K562 (cell line): ENCODE measurements around the gene NCMAP. TPM values are rescaled to one million over a fixed set of nuclear protein-coding genes. Genes with fewer than 3 reads are reported as not detected.

ENCODE experiments used
- GTF2E2 ChIP-seq: fragments of 200-800 bp; sonication (Bioruptor generic); IDR thresholded peaks from 2 replicates; pipeline ENCODE4 v1.6.1; 2016; ENCODE audit warnings: missing genetic modification characterization, missing compliant biosample characterization
- MEIS2 ChIP-seq: fragments of 450-650 bp; IDR thresholded peaks from 2 replicates; pipeline ENCODE4 v1.6.1; 2014; ENCODE audit warnings: mild to moderate bottlenecking; ENCODE audit not compliant: partially characterized antibody
- NFATC3 ChIP-seq: fragments of 450-650 bp; IDR thresholded peaks from 2 replicates; pipeline ENCODE4 v1.6.1; 2017; ENCODE audit warnings: mild to moderate bottlenecking
- SIN3A ChIP-seq, 2 experiments: fragments of 150-350 bp in 1 of 2; IDR thresholded peaks; 2 replicates each; pipeline ENCODE4 v1.6.1; 2011 to 2016; ENCODE audit warnings: borderline replicate concordance in 2 of 2, low read depth in 2 of 2, low read length in 2 of 2, mild to moderate bottlenecking in 2 of 2, moderate library complexity in 2 of 2; ENCODE audit not compliant: control insufficient read depth in 1 of 2
- ZNF133 ChIP-seq: fragments of 250-450 bp; sonication (Bioruptor Pico); IDR thresholded peaks from 2 replicates; pipeline ENCODE4 v1.4.0; 2020; ENCODE audit warnings: mild to moderate bottlenecking
- ZNF407 ChIP-seq: fragments of 450-650 bp; IDR thresholded peaks from 2 replicates; pipeline ENCODE4 v1.6.1; 2016; ENCODE audit warnings: low read depth
- ZNF586 ChIP-seq: fragments of 450-650 bp; formaldehyde crosslinking; conservative IDR thresholded peaks from 2 replicates; pipeline ENCODE4 v1.4.0; 2020; ENCODE audit warnings: mild to moderate bottlenecking, moderate library complexity
- polyA plus RNA-seq, 8 experiments: library from polyadenylated mRNA; depleted of rRNA in 4 of 8; stranded (reverse) in 5 of 8; unstranded in 3 of 8; fragments of >200 nt; fragmentation: Nextera tagmentation in 2 of 8; fragmentation: Illumina TruSeq in 1 of 8; extraction: Ambion mirVana in 2 of 8; extraction: Trizol in 1 of 8; gene quantifications; 2 replicates each; pipeline versions ENCODE4 v1.2.1 to v1.2.3, GENCODE V29; 2011 to 2014; ENCODE audit warnings: inconsistent platforms in 1 of 8, missing spikeins in 1 of 8
- total RNA-seq, 7 experiments: library from RNA; depleted of rRNA in 6 of 7; stranded (reverse); fragments of >200 nt in 6 of 7; fragmentation: Illumina TruSeq in 2 of 7; extraction: Trizol in 2 of 7; gene quantifications; 2 replicates each; pipeline versions ENCODE4 v1.2.1 to v1.2.3, GENCODE V29; 2011 to 2021; ENCODE audit warnings: low replicate concordance in 1 of 7

NCMAP gene
- total and polyA plus RNA-seq, 9 of the 15 experiments (the other 6 are each of a cell fraction or from before 2014, with no cell fraction given), result 0.03 TPM; not detected in 8

- TF ChIP-seq ZNF407 (no peak), GTF2E2 (tag) (no peak), SIN3A (IDR thresholded peaks at IDR 0.05; ENCODE audit: borderline replicate concordance in 2 of 2, control insufficient read depth in 1 of 2, low read depth in 2 of 2, low read length in 2 of 2) (no peak), ZNF586 (CRISPR knock-in tag) (no peak), ZNF133 (CRISPR knock-in tag) (no peak), NFATC3 (no peak), MEIS2 (no peak)
Measured at GRCh38 chr1:24600551-24600950, 44.7 kb downstream of the NCMAP start (continued).
